RKO (cell line): ENCODE measurements around the gene HDLBP.
"Not testable (repeated sequence)": the region's sequence is repeated elsewhere in the genome, so short reads cannot be mapped to it uniquely, and the experiment has no call there.

Source experiments
- DNase-seq: peaks from one replicate; pipeline ENCODE4 v3.0.0-alpha.2; 2016; ENCODE audit warnings: low spot score

HDLBP gene

DNA sequence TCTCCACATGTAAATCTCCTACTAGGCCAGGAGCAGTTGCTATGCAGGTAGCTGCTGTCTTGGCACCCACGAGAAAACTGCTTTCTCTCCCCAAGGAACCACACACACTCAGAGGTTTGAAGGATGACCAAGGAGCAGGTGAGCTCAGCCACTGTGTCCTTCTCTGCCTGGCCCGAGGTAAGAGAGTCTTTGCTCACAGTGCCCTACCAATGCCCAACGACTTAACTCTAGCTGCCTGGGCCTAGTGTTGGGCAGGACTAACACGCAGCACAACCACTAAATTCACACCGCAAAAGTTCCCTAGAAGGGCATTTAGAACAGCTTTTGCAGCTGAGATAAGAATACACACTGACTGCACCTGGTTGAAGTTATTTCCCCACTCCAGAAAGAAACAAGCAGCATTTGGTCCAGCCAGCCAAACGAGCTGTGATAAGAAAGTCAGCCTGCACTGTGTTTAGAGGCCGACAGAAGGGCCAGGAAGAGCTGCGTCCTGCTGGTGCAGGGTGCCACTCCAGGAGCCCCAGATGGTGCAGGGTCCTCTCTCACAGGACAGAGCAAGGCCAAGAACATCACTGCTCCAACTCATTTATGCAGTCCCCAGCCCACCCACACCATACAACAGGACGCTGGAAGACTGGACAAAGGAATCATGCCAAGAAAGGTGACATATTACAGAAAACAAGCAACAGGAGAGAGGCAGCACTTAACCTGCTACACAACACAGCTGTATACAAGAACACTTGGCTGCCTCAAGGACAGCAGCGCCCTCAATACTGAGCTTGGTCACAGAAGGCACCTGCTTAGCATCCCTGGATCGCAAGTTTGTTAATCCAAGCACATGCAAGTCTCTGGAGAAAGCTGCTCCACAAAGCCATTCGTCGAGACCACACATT lies 12.5 kb downstream of the HDLBP start:
- DNase-seq, result no peak

DNA sequence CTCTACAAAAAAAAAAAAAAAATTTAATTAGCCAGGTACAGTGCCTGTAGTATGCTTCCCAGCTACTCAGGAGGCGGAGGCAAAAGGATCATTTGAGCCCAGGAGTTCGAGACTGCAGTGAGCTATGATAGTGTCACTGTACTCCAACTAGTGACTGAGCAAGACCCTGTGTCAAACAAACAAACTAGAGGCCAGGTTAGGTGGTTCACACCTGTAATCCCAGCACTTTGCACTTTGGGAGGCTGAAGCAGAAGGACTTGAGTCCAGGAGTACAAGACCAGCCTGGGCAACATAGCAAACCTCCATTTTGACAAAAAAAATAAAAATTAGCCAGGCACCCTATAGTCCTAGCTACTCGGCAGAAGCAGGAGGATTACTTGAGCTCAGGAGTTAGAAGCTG lies 13.4 kb downstream of the HDLBP start:
- no peak for DNase-seq

DNA sequence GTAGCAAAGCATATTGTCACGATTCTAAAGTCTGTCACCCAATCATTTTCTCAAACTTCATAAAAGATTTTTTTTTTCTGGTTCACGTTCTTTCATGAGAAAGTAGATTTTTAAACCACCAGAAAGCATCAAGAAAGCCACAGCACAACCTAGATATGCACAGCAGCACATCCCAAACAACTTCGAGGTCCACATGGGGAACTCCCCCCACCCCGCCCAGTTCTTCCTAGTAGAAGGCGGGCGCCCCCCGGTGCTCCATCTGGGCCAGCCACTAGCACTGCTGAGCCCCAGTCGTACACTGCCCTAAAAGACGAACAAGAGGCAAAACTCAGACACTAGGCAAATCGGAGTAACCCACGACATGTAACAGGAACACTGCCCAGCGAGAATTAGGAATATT lies 15.5 kb downstream of the HDLBP start:
- no peak for DNase-seq

- DNase-seq, result no peak
Observed at GRCh38 chr2:241298673-241299072, 16.8 kb downstream of the HDLBP start.

DNA sequence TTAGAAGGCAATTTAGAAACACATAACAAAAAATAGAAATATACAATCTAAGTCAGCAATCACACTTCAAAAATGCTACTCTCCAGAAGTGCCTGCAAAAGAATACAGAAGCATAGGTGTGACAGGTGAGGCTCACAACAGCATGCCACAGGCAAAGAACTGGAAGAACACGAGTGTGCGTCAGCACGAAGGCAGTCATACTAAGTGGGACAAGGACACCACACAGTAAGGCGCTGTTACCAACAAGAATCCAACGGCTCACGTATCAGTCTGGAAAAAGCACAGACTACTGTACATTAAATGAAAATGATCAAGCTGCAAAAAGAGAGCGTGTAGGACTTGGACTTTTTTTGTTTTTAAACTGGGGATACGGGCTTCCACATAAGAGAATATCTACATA lies 18.7 kb downstream of the HDLBP start:
- DNase-seq, result no peak

GRCh38 chr2:241295326-241296095 lies 20.0 kb downstream of the HDLBP start:
- DNase-seq, result no peak

- DNase-seq, result not testable (repeated sequence)
Observed at GRCh38 chr2:241293378-241293797, 22.1 kb downstream of the HDLBP start.

GRCh38 chr2:241291977-241292376 lies 23.5 kb downstream of the HDLBP start:
- no peak for DNase-seq

- DNase-seq, result no peak
Observed at GRCh38 chr2:241291153-241291552, 24.3 kb downstream of the HDLBP start.

- no peak for DNase-seq
Observed at GRCh38 chr2:241289597-241289996, 25.9 kb downstream of the HDLBP start.

DNA sequence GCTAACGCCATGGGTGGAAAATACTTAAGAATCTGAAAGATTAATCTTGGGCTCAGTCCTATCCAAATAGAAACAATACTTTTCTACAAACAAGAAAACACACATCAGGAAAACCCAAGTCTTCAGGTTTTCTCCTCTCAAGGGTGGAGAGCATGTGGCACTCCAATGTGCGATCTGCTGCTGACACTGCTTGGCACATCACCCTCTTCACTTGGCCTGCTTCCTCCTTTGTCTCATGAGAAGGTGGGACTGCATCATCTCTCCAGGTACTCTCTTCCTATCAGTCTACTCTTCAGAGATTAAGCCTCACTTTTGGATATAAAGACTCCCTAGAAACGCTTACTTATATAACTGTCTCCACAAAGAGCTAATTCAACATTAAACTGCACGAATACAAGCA lies 26.4 kb downstream of the HDLBP start:
- no peak for DNase-seq

DNA sequence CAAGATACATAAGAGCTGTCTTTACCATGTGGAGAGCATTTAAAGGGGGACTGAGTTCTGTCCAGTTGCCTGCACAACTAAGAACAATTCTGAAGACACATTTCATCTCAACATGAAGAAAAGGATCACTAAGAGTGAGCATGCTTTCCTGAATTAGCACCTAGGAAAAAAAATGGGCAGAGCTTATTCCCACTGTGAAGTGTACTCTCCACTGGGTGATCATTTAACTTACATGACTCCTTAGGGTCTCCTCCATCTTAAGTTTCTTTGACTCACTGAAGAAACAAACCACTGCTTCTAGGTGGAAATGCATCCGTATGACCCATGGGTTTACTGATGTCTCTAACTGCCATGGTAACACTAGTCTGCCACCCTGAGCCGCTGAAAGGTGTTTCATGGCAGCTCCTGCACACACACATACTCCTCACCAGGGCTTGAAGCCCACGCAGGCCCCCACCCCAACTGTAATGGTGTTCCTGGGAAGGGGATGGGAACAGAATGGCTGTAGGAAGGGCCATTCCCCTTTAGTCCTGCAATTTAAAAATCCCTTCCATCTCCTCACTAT lies 27.1 kb downstream of the HDLBP start:
- no peak for DNase-seq

DNA sequence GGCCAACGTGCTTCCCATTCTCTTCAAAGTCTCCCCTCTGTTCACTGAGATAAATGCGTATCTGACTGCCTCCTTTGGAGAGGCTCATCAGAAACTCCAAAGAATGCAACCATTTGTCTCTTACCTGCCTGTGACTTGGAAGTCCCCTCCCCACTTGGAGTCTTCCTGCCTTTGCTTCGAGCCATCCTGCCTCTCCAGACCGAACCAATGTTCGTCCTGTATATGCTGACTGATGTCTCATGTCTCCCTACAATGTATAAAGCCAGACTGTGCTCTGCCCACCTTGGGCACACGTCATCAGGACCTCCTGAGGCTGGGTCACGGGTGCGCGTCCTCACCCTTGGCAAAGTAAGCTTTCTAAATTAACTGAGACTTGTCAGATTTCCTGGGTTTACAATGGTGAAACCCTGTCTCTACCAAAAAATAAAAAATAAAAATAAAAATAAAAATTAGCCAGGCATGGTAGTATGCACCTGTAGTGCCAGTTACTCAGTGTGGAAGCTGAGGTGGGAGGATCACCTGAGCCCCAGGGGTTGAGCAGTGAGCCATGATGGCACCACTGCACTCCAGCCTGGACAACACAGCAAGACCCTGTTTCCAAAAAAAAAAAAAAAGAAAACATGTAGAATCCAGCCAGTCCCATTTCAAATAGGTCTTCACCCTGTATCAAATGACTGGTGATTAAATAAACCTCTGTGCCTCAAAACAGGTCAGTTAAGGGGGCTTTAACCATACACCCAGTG lies 29.0 kb downstream of the HDLBP start:
- DNase-seq, result no peak

DNA sequence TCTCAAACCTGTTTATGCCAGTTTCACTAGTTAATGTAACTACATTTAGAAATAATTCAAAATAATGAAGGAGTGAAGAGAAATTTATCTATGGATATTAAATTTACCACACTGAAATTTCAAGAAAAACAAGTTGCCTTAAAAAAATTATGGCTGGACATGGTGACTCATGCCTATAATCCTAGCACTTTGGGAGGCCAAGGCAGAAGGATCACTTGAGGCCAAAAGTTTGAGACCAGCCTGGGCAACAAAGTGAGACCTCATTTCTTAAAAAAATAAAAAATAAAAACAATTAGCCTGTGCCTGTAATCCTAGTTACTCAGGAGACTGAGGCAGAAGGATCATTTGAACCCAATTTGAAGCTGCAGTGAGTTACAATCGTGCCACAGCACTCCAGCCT lies 29.9 kb downstream of the HDLBP start:
- no peak for DNase-seq

DNA sequence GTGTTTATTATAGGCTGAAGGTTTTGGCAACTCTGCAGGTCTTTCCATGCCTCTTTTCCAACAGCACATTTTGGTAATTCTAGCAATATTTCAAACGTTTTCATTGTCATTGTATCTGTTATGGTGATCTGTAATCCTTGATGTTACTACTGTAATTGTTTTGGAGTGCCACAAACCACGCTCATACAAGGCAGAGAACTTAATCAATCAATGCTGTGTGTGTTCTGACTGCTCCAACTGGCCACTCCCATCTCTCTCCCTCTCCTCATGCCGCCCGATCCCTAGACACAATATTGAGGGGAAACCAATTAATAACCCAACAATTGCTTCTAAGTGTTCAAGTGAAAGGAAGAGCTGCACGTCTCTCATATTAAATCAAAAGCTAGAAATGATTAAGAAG lies 32.9 kb downstream of the HDLBP start:
- no peak for DNase-seq

- DNase-seq, result no peak
Observed at GRCh38 chr2:241280291-241280690, 35.2 kb downstream of the HDLBP start.

DNA sequence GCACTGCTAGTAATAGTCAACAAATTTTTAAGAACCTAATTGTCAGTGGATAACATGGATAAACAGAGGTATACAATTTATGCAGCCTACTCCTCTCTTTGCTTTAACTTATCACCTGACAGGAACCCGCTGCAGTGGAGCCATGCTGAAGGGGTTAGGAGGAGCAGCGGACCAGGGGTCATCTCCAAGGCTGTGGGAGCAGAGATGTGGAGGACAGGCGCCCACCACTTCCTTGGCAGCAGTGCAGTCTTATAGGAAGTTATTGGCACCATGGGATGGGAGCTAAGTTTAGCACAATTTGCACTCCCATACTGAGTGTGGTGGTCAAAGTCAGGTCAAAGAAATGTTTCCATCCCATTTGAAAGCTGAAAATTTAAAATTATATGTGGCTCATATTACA lies 35.6 kb downstream of the HDLBP start:
- DNase-seq, result no peak

- no peak for DNase-seq
Observed at GRCh38 chr2:241279413-241279812, 36.1 kb downstream of the HDLBP start.

DNA sequence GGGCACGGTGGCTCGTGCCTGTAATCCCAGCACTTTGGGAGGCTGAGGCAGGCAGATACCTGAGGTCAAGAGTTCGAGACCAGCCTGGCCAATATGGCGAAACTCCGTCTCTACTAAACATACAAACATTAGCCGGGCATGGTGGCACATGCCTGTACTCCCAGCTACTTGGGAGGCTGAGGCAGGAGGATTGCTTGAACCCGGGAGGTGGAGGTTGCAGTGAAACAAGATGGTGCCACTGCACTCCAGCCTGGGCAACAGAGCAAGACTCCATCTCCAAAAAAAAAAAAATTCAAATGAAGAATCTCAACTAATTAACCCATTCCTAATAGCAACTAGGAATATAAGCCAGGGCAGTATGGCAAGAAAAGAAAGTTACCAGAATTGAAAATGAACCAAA lies 37.2 kb downstream of the HDLBP start:
- not testable (repeated sequence) for DNase-seq

DNA sequence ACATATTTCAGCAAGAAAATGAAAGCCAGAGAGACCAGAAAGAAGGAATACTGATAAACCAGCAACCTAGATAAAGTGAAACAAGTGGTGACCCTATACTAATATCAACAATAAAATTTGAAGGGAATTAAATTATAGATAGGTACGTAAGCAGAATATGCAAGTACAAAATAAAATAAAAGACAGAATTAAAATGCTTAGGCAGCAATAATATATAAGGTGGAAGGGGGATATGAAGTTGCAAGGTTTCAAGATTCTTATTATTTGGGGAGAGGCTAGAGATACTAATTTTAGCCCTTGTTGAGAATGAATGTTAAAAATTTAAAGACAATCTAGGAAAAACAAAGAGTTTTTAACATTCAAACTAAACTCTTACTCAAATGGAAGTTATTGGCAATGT lies 39.6 kb downstream of the HDLBP start:
- no peak for DNase-seq

DNA sequence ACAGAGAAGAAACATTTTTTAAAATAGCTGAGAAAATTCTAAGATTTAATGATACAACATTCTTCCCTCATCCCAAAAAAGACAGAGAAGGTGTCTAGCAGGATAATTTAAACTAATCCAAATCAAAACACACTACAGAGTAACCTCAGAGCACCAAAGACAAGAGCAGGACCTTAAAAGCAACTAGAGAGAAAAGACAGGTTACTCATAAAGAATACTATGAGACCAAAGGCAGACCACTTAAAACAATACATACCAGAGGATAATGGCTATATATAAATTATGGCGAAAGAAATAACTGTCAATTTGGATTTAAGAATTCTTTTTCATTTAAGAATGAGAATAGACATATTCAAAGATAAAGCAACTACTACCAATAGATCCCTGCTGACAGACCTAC lies 40.0 kb downstream of the HDLBP start:
- DNase-seq, result no peak

DNA sequence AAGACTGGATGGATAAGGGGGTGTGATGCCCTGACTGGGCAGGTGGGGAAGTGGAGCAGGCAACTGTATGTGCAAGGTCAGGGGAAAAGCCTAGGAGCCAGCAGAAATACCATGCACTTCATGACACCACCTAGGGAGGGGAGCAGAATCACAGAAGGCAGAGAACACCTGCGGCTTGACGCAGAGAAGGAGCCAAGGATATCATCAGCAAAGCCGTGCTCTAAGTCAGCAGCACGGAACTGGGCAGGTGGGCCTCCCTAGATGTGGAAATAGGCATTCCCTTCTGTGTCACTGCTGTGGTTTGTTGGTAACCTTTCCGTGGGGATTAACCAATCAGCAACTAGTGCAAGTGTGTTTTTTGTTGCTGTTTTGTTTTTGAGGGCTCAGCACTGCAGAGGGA lies 41.3 kb downstream of the HDLBP start:
- DNase-seq, result no peak
